ENCODE measurements around the gene CSNK1G1. TPM values are rescaled to one million over a fixed set of nuclear protein-coding genes. Genes with fewer than 3 reads are reported as not detected.
A peak's percentile ranks its signal among the peaks of the same experiment; 100 is the strongest.
"Not testable (repeated sequence)": the region's sequence is repeated elsewhere in the genome, so short reads cannot be mapped to it uniquely, and the experiment has no call there.

CSNK1G1 gene
- polyA plus RNA-seq (2013, experiment 1 of 2), result 7.6 TPM
- polyA plus RNA-seq (2013, experiment 2 of 2), result 8.2 TPM

DNA sequence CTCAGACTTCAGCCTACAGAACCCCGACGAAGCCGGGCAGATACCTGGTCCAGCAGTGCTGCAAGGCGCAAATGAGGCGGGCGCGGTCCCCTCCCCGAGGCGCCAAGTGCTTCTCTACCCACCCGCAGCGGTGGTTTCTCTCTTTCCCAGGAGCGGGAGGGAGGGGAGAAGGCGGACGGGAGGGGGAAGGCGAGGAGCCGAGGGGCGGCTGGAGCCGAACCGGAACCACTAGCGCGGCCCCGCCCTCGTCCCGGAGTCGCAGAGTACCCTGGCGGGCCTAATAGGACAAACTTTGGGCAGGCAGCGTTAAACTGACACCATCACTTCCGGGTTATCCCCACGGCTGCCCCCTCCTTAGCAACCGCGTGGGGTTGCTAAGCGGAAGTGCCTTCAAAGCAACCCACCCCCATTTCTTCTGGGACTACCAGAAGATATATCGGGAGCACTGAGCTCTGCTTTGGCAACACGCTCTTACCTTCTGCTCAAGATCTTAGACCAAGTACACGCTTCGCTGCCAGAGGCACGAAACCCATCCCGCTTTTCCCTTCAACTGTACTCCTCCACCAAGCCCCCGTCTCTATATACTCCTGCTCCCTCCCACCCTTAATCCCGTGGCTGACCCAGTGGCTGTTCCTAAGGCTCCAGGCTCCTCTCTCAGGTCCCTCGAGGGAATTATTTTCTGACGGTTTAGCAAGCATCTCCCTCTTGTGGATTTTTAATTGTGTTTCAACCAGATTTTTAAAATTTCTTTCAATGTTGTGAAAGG is at the start of gene CSNK1G1:
CSNK1G1 (minus strand) TSS at position 230 of the 766 bp plus-strand sequence. CDS start 55,674 bp downstream, outside the sequence.
- no peaks in the 10 kb centered on the region; the same call in 1 of the 2 replicates for H3K36me3 ChIP-seq (ENCODE audit: insufficient read depth, low read length)
- H3K27ac ChIP-seq (ENCODE audit: low read depth, low read length), result peak within 1 kb of the TSS; percentile 80; the same call in 1 of the 2 replicates
- no peaks in the 10 kb centered on the region for H3K27me3 ChIP-seq (ENCODE audit: insufficient read depth, low read length)
- H3K9me3 ChIP-seq (ENCODE audit: insufficient read depth, low read depth, low read length), result no peaks in the 10 kb centered on the region
- peak within 1 kb of the TSS; percentile 81 for H3K9ac ChIP-seq (ENCODE audit: low read depth, low read length)
- WGBS, result under 1% methylated on average over 41 of the region's 42 CpGs
- H3K4me3 ChIP-seq (ENCODE audit: low read length), result peak within 1 kb of the TSS; percentile 98
- peaks cover 9% of the 10 kb centered on the region; the same call in 1 of the 2 replicates for H3K4me1 ChIP-seq (ENCODE audit: insufficient read depth, low read length)

DNA sequence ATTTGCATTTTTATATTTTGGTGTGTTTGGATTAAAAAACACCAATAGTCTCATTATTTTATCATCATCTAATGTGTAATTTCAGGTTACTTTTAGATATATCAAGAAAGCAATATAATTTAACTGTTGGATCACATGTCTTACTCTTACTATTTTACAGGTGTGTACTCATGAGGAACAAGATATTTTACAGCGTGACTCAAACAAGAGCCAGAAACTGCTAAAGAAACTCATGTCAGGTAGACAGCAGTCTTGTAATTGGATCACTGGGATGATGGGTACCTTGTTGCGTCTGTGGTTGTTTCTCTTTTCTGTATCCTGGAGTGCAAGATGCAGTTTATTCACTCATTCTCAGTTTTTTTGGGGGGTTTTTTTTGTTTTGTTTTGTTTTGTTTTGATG is 44.6 kb upstream of the CSNK1G1 start:
- no peaks in the 10 kb centered on the region for H3K9me3 ChIP-seq (ENCODE audit: insufficient read depth, low read depth, low read length)
- H3K4me3 ChIP-seq (ENCODE audit: low read length), result no peak overlapping the region
- no peak overlapping the region for H3K9ac ChIP-seq (ENCODE audit: low read depth, low read length)
- no peak overlapping the region for H3K27ac ChIP-seq (ENCODE audit: low read depth, low read length)
- no peaks in the 10 kb centered on the region for H3K27me3 ChIP-seq (ENCODE audit: insufficient read depth, low read length)
- peaks cover 67% of the 10 kb centered on the region for H3K36me3 ChIP-seq (ENCODE audit: insufficient read depth, low read length)
- WGBS, result 97% methylated on average over 2 of the region's 2 CpGs
- H3K4me1 ChIP-seq (ENCODE audit: insufficient read depth, low read length), result no peaks in the 10 kb centered on the region

DNA sequence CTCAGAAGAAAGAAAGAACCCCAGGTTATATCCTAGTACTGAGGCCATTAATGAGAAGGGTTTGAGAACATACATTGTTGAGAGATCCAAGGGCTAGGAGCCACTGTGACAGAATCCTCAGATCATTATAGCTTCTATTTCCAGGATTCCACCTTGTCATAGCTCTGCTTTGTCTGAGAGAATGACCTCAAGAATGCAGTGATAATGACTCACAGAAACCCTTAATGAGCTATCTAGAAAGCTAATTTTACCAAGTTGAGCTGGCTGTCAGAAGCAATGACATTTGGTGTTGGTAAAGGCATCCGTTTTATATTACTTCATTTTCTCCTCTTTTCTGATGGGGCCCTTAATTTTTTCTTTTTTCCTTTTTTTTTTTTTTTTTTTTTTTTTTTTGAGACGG is 42.6 kb upstream of the CSNK1G1 start:
- Histone ChIP-seq H3K4me3 (ENCODE audit: low read length) (no peak overlapping the region), H3K27me3 (ENCODE audit: insufficient read depth, low read length) (no peaks in the 10 kb centered on the region), H3K9ac (ENCODE audit: low read depth, low read length) (no peak overlapping the region), H3K27ac (ENCODE audit: low read depth, low read length) (no peak overlapping the region), H3K4me1 (ENCODE audit: insufficient read depth, low read length) (no peaks in the 10 kb centered on the region), H3K36me3 (ENCODE audit: insufficient read depth, low read length) (peaks cover 74% of the 10 kb centered on the region), H3K9me3 (ENCODE audit: insufficient read depth, low read depth, low read length) (no peaks in the 10 kb centered on the region)
- 72% methylated on average over 2 of the region's 2 CpGs for WGBS

DNA sequence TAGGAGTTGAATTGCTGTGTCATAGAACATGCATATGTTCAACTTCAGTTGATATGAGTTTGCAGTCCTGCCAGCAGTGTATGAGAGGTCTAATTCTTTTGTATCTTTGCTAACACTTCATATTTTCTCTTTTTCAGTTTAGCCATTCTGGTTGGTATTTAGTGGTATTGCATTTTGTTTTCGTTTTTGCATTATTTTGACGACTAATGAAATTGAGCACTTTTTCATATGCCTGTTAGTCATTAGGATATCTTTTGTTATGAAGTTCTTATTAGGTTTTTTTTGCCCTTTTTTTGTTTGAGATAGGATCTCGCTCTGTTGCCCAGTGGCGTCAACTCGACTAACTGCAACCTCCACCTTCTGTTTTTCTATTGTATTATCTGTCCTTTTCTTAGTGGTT is 40.8 kb upstream of the CSNK1G1 start:
- WGBS, result 95% methylated on average over 2 of the region's 5 CpGs
- H3K9me3 ChIP-seq (ENCODE audit: insufficient read depth, low read depth, low read length), result no peaks in the 10 kb centered on the region
- H3K36me3 ChIP-seq (ENCODE audit: insufficient read depth, low read length), result peaks cover 69% of the 10 kb centered on the region
- H3K27me3 ChIP-seq (ENCODE audit: insufficient read depth, low read length), result no peaks in the 10 kb centered on the region
- no peaks in the 10 kb centered on the region for H3K4me1 ChIP-seq (ENCODE audit: insufficient read depth, low read length)
- no peak overlapping the region for H3K4me3 ChIP-seq (ENCODE audit: low read length)
- H3K27ac ChIP-seq (ENCODE audit: low read depth, low read length), result no peak overlapping the region
- H3K9ac ChIP-seq (ENCODE audit: low read depth, low read length), result no peak overlapping the region

DNA sequence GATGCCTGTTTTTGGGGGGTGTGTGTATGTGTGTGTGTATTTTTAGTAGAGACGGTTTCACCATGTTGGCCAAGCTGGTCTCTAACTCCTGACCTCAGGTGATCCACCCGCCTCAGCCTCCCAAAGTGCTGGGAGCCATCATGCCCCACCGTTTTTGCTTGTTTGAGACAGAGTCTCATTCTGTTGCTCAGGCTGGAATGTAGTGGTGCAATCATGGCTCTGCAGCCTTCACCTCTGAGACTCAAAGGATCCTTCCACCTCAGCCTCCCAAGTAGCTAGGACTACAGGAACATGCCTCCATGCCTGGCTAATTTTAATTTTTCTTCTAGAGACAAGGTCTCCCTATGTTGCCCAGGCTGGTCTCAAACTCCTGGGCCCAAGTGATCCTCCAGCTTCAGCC is 36.5 kb upstream of the CSNK1G1 start:
- H3K4me3 ChIP-seq (ENCODE audit: low read length); H3K4me1 ChIP-seq (ENCODE audit: insufficient read depth, low read length); H3K9me3 ChIP-seq (ENCODE audit: insufficient read depth, low read depth, low read length); H3K27me3 ChIP-seq (ENCODE audit: insufficient read depth, low read length); H3K27ac ChIP-seq (ENCODE audit: low read depth, low read length); H3K9ac ChIP-seq (ENCODE audit: low read depth, low read length): not testable (repeated sequence)
- peaks cover 32% of the 10 kb centered on the region for H3K36me3 ChIP-seq (ENCODE audit: insufficient read depth, low read length)
- 95% methylated on average over 3 of the region's 3 CpGs for WGBS

DNA sequence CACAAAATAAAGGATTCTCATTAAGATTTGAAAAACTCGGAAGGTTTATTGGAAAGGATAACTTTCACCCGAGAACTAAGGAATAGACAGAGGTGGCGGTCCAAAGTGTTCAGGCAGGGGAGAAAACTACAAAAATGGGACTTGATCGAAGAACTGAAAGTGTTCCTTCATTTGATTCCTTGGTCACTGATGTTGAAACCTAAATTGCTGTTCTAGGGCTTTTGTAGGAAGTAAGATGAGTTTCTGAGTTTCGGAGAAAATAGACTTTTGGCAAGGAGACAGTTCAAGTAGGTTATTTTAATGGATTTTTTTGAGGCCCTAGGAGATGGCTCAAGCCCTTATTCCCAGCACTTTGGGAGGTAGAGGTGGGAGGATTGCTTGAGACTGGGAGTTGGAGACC is 33.1 kb upstream of the CSNK1G1 start:
- 95% methylated on average over 5 of the region's 5 CpGs for WGBS
- H3K27me3 ChIP-seq (ENCODE audit: insufficient read depth, low read length), result 0 out of 2 replicates have a peak, but pooled peaks cover 4% of the 10 kb centered on the region
- peak overlapping the region; percentile 92; the same call in 1 of the 2 replicates for H3K4me3 ChIP-seq (ENCODE audit: low read length)

DNA sequence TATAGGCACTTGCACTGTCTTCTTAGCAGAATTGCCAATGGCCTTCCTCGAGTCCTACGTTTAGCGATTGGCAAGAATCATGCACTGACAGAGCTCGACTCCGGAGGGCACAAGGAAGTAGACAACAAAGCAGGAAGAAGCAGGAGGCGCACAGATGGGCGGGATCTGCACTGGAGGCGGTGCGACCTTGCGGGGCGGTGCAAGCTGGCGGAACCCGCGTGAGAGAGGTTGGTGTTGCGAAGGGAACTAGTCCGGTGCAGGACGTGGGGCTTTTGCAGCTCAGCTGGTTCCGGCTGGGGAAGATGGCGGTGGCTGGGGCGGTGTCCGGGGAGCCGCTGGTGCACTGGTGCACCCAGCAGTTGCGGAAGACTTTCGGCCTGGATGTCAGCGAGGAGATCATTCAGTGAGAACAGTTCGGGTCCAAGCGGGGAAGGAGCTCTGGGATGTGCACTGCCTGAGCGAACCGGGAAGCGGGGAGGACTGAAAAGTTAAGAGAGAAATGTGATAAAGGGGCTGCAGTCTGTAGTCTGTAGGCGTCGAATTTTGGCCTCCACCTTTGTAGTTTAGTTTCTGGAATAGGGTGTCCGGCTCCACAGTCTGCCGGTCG is 31.7 kb upstream of the CSNK1G1 start, which contains the start of gene TRIP4:
TRIP4 (plus strand) TSS at position 275 of the 607 bp plus-strand sequence; CDS start at position 303, 28 bp downstream.
- Histone ChIP-seq H3K9ac (ENCODE audit: low read depth, low read length) (peak within 1 kb of the TSS; percentile 86), H3K36me3 (ENCODE audit: insufficient read depth, low read length) (no peaks in the 10 kb centered on the region), H3K4me3 (ENCODE audit: low read length) (peak within 1 kb of the TSS; percentile 92), H3K9me3 (ENCODE audit: insufficient read depth, low read depth, low read length) (no peaks in the 10 kb centered on the region), H3K27me3 (ENCODE audit: insufficient read depth, low read length) (0 out of 2 replicates have a peak, but pooled peaks cover 4% of the 10 kb centered on the region), H3K4me1 (ENCODE audit: insufficient read depth, low read length) (no peaks in the 10 kb centered on the region), H3K27ac (ENCODE audit: low read depth, low read length) (peak within 1 kb of the TSS; percentile 22; the same call in 1 of the 2 replicates)
- 1% methylated on average over 35 of the region's 35 CpGs for WGBS

More for the DNA sequence above, 33.1 kb upstream of the CSNK1G1 start:
- Histone ChIP-seq H3K36me3 (ENCODE audit: insufficient read depth, low read length) (peaks cover 5% of the 10 kb centered on the region), H3K9me3 (ENCODE audit: insufficient read depth, low read depth, low read length) (no peaks in the 10 kb centered on the region), H3K27ac (ENCODE audit: low read depth, low read length) (no peak overlapping the region), H3K9ac (ENCODE audit: low read depth, low read length) (no peak overlapping the region), H3K4me1 (ENCODE audit: insufficient read depth, low read length) (no peaks in the 10 kb centered on the region)

DNA sequence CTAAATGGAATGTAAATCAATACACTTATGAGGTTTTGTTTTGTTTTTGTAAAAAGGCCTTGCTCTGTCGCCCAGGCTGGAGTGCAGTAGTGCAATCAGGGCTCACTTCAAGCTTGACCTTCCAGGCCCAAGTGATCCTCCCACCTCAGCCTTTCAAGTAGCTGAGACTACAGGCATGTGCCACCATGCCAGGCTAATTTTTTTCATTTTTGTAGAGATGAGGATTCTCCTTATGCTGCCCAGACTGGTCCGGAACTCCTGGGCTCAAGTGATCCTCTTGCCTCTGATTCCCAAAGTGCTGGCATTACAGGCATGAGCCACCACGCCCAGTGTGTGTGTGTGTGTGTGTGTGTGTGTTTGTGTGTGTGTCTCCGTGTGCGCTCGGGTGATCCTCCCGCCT is 30.3 kb upstream of the CSNK1G1 start:
- Histone ChIP-seq H3K36me3 (ENCODE audit: insufficient read depth, low read length) (no peaks in the 10 kb centered on the region), H3K4me3 (ENCODE audit: low read length) (no peak overlapping the region), H3K27me3 (ENCODE audit: insufficient read depth, low read length) (0 out of 2 replicates have a peak, but pooled peaks cover 4% of the 10 kb centered on the region), H3K4me1 (ENCODE audit: insufficient read depth, low read length) (no peaks in the 10 kb centered on the region), H3K27ac (ENCODE audit: low read depth, low read length) (no peak overlapping the region), H3K9ac (ENCODE audit: low read depth, low read length) (no peak overlapping the region), H3K9me3 (ENCODE audit: insufficient read depth, low read depth, low read length) (no peaks in the 10 kb centered on the region)
- 93% methylated on average over 6 of the region's 7 CpGs for WGBS

DNA sequence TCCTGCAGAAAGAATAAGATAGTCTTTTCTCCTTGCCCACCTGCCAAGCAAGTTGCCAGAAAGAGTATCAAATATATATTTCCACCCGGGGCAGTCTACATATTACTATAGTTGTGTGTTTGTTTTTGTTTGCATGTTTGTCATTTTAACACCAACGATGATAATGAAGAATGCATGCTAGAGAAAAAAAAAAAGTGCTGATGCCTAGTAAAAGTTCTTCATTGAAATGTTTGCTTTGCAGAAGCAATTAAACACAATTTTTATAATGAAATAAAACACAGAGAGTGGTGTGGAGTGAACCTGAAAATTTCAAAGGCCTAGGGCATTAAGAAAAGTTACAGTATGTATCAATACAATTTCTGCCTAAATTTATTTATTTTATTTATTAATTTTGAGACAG is 27.8 kb upstream of the CSNK1G1 start:
- Histone ChIP-seq H3K27ac (ENCODE audit: low read depth, low read length) (no peak overlapping the region), H3K4me3 (ENCODE audit: low read length) (no peak overlapping the region), H3K9ac (ENCODE audit: low read depth, low read length) (no peak overlapping the region), H3K27me3 (ENCODE audit: insufficient read depth, low read length) (0 out of 2 replicates have a peak, but pooled peaks cover 4% of the 10 kb centered on the region), H3K4me1 (ENCODE audit: insufficient read depth, low read length) (no peaks in the 10 kb centered on the region), H3K9me3 (ENCODE audit: insufficient read depth, low read depth, low read length) (no peaks in the 10 kb centered on the region), H3K36me3 (ENCODE audit: insufficient read depth, low read length) (peaks cover 7% of the 10 kb centered on the region; the same call in 1 of the 2 replicates)
- whole genome bisulfite sequencing, result 96% methylated on average over 2 of the region's 2 CpGs

DNA sequence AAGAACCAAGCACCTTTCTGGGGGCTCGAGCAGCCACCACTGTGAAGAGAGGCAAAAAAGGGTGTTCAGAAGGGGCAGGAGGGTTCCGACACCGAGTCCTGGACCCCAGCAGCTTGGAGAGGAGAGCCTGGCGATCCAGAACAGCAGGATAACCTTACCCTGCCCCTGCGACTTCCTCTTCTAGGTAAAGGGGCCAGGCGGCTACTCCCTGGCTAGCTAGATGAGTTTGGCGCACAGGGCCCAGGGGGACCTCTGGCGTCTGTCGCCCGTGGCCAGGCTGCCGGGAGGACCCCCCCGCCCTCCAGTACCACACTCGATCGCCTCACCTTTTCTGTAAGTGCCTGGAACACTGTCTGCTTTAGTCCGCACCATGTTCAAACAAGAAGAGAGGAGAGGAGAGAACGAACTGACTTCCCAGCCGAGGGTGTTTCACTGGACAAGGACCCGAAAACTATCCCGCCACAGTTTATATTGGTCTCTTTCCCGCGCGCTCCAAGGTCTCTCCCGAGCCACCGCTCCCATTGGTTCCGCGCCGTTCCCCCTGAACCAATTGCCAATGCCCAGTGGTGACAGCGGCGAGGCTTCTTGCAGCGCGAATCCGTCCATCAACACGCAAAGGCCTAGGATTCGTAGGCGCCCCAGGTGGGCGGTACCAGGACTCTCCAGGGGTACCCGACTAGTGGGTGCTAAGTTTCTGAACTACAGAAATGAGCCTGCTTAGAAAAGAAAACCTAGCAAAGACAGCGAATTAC is 25.2 kb upstream of the CSNK1G1 start, which contains the start of gene PCLAF:
PCLAF (minus strand) TSS at position 442 of the 752 bp plus-strand sequence; CDS start at position 372, 70 bp downstream.
- no peaks in the 10 kb centered on the region for H3K9me3 ChIP-seq (ENCODE audit: insufficient read depth, low read depth, low read length)
- H3K9ac ChIP-seq (ENCODE audit: low read depth, low read length), result peak within 1 kb of the TSS; percentile 88
- 1% methylated on average over 38 of the region's 38 CpGs for WGBS
- H3K4me1 ChIP-seq (ENCODE audit: insufficient read depth, low read length), result no peaks in the 10 kb centered on the region
- 0 out of 2 replicates have a peak, but pooled peaks cover 4% of the 10 kb centered on the region for H3K27me3 ChIP-seq (ENCODE audit: insufficient read depth, low read length)
- H3K36me3 ChIP-seq (ENCODE audit: insufficient read depth, low read length), result peaks cover 23% of the 10 kb centered on the region
- peak within 1 kb of the TSS; percentile 88 for H3K4me3 ChIP-seq (ENCODE audit: low read length)
- peak within 1 kb of the TSS; percentile 70 for H3K27ac ChIP-seq (ENCODE audit: low read depth, low read length)

All from HUES64 (cell line).